AG04449 (cell line): Measurements from ENCODE around the gene SYNJ2.

Source experiments
- CTCF ChIA-PET: fragments of 350-600 bp; formaldehyde crosslinking; extraction: SDS; loops from one replicate; lab custom pipeline; 2021; ENCODE audit warnings: antibody characterized with exemption; lab: Yijun Ruan, JAX
- POLR2A ChIA-PET: fragments of 400-600, 350-600 bp; formaldehyde crosslinking; extraction: SDS; loops from one replicate; lab custom pipeline; 2020; ENCODE audit warnings: antibody characterized with exemption, inconsistent platforms; lab: Yijun Ruan, JAX
- DNase-seq: peaks from one replicate; pipeline ENCODE4 v3.0.0-alpha.2; 2010; ENCODE audit warnings: low read depth, low spot score
- H3K4me3 ChIP-seq: 2 replicates; pipeline ENCODE4 v1.5.1; 2011; ENCODE audit warnings: low read depth, mild to moderate bottlenecking, control low read depth, low read length
- CTCF ChIP-seq: IDR thresholded peaks from one replicate; pipeline ENCODE4 v1.5.1; 2011; ENCODE audit warnings: mild to moderate bottlenecking, moderate library complexity, low read length, control low read depth, inconsistent platforms; ENCODE audit not compliant: insufficient read depth; ENCODE audit errors: missing control alignments

Gene SYNJ2

GRCh38 chr6:158048589-158048988 is 66.9 kb downstream of the SYNJ2 start:
- DNase-seq, result no peak
- TF ChIP-seq CTCF, result no peak
- CTCF ChIA-PET, result interaction anchor here (0.9 to 7.2 kb wide), 6 partner anchors 8 to 59 kb away, joined by 3 to 36 read pairs (median 5); no protein-coding TSS in a partner anchor
- POLR2A ChIA-PET, result interaction anchor here (1.4 kb wide), 1 partner anchor 8 kb away, joined by 3 read pairs; no protein-coding TSS in a partner anchor
- H3K4me3 ChIP-seq, result no peak overlapping the region

DNA sequence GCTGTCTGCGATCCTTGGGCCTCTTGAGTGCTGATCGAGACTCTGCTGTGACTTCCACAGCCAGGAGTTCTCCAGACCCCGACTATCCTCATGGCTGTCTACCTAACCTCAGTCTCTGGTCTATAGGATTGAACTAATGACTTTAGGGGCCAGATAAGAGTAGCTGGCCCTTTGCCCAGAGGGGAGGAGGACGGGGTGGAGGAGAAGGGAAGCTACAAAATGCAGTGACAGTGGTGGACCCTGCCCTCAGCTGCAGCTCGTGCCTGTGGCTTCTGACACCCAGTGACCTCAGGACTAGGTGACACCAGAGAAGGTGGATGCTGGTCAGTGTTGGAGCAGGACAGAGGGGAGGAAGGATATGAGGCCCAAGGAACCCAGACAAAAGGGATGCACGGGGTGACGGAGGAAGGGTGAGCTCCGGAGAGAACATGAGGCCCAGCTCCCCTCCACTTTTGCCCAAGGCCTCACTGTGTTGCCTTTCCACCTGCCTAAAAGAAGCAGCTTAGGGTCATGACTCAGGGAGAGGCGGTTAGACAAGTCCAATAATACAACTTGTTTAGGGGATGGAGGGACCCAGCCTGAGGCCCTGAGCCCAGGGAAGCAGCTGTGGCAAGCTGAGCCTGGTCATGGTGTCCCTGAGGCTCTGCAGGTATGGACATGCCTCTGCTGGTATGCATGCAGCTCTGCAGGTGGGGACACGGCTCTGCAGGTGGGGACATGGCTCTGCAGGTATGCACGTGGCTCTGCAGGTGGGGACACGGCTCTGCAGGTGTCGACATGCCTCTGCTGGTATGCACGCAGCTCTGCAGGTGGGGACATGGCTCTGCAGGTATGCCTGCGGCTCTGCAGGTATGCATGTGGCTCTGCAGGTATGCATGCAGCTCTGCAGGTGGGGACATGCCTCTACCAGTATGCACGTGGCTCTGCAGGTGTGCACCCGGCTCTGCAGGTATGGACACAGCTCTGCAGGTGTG is 67.7 kb downstream of the SYNJ2 start:
- DNase-seq, result no peak
- no peak overlapping the region for H3K4me3 ChIP-seq
- ChIA-PET CTCF (interaction anchor here (0.9 to 7.2 kb wide), 6 partner anchors 8 to 59 kb away, joined by 3 to 36 read pairs (median 5); no protein-coding TSS in a partner anchor), POLR2A (interaction anchor here (1.4 kb wide), 1 partner anchor 8 kb away, joined by 3 read pairs; no protein-coding TSS in a partner anchor)
- no peak for TF ChIP-seq CTCF

GRCh38 chr6:158050107-158050735 is 68.6 kb downstream of the SYNJ2 start:
- POLR2A ChIA-PET, result interaction anchor here (1.2 kb wide), 1 partner anchor 47 kb away, joined by 5 read pairs; no protein-coding TSS in a partner anchor
- no peak overlapping the region for H3K4me3 ChIP-seq
- DNase-seq, result no peak
- no peak for TF ChIP-seq CTCF
- CTCF ChIA-PET, result interaction anchor here (1.7 to 7.2 kb wide), 3 partner anchors 9 to 36 kb away, joined by 5 to 36 read pairs (median 7); no protein-coding TSS in a partner anchor

- ChIA-PET CTCF (interaction anchor here (2.1 to 7.2 kb wide), 2 partner anchors 10 to 20 kb away, joined by 7 to 36 read pairs; no protein-coding TSS in a partner anchor), POLR2A (interaction anchor here (0.5 to 1.2 kb wide), 2 partner anchors 11 to 48 kb away, joined by 3 to 5 read pairs; no protein-coding TSS in a partner anchor)
- no peak overlapping the region for H3K4me3 ChIP-seq
- TF ChIP-seq CTCF, result no peak
- no peak for DNase-seq
These were observed 69.3 kb downstream of the SYNJ2 start for GRCh38 chr6:158050955-158051354.

- no peak overlapping the region for H3K4me3 ChIP-seq
- POLR2A ChIA-PET, result no interaction called here
These were observed 70.3 kb downstream of the SYNJ2 start for GRCh38 chr6:158051968-158052367.

More at GRCh38 chr6:158051968-158052367, 70.3 kb downstream of the SYNJ2 start:
- no peak for TF ChIP-seq CTCF
- CTCF ChIA-PET, result interaction anchor here (1.1 to 7.2 kb wide), 4 partner anchors 9 to 19 kb away, joined by 3 to 36 read pairs (median 5); no protein-coding TSS in a partner anchor
- DNase-seq, result no peak
